Skin epidermis (tissue), 12 donors: ENCODE data around the gene CPPED1.

Experiments used
- H3K27ac ChIP-seq, 21 experiments: fragments of 200-600 bp; sonication (generic) in 11 of 21; one replicate each; pipeline ENCODE4 v1.5.0; 2020; ENCODE audit warnings: mild to moderate bottlenecking in 3 of 21, inconsistent platforms in 2 of 21, moderate library complexity in 2 of 21
- H3K4me3 ChIP-seq, 7 experiments: fragments of 200-600 bp; sonication (generic) in 2 of 7; one replicate each; pipeline ENCODE4 v1.5.0; 2020; ENCODE audit warnings: inconsistent platforms in 2 of 7, mild to moderate bottlenecking in 2 of 7, moderate library complexity in 1 of 7

Gene CPPED1

DNA sequence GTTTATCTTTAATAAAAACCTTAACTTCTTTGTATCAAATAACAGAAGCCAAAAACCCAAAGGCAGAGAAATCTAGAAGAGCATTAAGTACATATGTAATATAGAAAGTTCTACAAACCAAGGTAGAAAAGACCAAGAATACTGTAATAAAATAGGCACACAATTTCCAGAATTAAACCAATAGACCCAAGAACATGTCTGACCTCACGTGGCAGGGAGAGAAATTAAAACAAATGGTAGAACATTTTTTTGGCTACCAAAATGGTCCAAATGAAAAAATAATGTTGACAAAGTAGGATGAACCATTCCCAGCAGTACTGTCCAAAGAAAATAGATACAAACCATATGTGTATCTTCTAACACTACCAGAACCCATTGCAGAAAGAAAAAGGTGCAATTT lies 183.5 kb downstream of the CPPED1 start:
- Histone ChIP-seq H3K4me3 (no peak overlapping the region), H3K27ac (no peak overlapping the region)

DNA sequence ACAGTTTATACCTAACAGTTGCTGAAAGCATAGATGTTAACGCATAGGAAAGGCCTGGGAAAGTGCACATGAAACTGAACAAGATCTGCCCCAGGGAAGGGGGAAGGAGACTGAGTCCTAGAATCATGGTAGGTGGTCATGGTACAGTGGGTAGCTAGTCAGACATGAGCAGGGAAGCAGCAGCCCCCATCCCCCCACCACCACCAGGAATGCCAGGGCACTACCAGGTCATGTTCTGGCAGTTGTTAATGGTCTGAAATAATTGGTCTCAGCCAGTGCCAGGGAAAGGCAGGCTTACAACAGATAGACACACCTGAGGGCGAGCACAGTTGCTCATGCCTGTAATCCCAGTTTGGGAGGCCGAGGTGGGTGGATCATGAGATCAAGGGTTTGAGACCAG lies 185.2 kb downstream of the CPPED1 start:
- H3K4me3 ChIP-seq: no peak overlapping the region
- no peak overlapping the region for H3K27ac ChIP-seq

DNA sequence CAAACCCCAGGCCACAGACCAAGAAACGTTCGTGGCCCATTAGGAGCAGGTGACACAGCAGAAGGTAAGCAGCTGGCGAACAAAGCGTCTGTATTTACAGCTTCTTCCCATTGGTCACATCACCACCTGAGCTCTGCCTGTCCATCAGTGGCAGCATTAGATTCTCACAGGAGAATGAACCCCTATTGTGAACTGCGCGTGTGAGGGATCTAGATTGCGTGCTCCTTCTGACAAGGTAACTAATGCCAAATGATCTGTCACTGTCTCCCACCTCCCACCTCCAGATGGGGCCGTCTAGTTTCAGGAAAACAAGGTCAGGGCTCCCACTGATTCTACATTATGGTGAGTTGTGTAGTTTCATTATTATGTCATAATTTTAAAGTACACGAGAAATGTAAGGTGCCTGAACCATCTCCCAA lies 186.3 kb downstream of the CPPED1 start:
- no peak overlapping the region for H3K27ac ChIP-seq
- no peak overlapping the region for H3K4me3 ChIP-seq

DNA sequence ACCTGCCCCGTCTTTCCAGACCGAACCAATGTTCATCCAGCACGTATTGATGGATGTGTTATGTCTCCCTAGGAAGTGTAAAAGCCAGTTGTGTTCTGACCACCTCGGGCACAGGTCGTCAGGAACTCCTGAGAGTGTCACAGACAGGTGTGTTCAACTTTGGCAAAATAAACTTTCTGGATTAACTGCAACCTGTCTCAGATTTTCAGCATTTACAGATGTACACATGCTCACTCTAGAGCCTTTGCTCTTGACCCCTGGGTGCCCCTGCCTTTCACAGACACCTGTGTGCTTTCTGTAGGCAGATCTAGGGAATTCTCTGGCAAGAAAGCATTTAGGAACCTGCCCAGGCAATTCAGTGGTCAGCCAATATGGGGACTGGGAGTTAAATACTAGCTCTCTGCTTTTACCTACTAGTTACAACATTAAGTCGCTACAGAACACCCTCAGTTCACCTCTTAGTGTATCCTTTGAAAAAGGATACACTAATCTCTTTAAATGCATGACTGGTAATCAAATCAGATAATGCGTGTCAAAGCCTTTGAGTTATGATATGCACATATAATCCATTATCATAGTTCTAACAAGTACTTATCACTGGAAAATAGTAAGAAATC lies 188.9 kb downstream of the CPPED1 start:
- Histone ChIP-seq H3K27ac (no peak overlapping the region), H3K4me3 (no peak overlapping the region)

DNA sequence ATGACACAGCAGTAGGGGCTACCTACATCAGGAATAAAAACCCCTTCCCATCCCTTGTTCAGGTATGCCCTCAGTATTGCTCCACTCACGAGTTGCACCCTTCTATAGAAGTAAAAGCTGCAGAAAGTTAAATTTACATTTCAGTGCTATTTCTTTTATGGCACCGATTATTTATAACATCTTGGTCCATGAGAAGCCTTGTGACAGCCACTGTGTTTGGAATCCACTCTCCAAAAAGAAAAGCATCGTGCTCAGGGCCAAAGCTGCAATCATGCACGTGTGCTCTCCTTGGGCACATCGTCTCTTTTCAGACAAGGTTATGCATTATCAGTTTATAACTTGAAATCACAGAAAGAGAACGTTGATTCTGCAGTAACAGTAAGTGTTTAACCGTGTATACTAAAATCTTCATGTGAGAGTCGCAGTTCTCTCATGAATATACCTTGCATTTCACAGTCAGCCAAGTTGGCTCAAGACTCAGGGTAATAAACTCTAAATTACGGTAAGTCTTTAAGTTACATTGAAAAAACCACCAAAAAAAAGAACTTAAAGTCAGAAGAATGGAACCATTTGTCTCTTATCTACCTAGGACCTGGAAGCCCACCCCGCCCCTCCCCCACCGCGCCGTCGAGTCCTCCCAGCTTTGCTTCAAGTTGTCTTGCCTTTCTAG lies 189.6 kb downstream of the CPPED1 start:
- H3K4me3 ChIP-seq: no peak overlapping the region
- H3K27ac ChIP-seq: no peak overlapping the region

DNA sequence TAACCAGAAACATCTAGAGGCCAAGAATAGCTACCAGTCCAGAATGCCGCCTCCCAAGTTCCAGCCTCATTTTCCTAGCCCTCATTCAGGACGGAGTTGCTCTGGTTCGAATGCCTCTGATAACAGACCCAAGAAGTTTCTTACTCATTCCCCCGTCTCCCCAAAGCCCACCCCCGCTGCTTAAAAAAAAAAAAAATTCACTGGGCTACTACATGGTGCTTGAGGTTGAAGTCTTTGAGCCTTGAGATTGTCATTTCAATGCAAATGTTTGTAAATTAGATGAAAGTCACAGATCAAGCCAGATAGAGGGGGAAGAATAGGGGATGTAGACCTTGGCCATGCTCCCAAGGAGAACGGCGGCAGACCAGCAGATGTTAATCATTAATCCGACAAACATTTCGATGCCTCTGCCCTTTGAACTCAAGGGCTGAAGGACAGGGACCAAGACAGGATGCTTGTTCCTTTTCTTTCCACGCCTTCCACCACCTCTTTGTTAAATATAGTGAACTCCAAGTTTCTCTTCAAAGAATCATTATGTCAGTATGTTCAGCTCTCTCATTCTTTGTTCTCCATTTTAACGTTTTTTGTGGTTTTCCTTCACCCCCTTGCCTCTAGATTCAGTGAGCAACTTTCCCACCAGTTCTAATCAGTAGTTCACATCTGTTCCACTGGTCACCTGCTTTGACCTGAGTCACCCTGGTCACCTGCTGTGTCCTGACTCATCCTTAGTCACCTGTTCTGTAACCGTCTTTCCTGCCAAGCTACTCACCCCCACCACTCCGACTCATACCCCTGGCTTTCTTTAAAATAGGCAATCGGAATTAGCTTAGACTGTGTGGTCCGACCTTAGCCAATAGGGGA lies 190.3 kb downstream of the CPPED1 start:
- no peak overlapping the region for H3K4me3 ChIP-seq
- no peak overlapping the region for H3K27ac ChIP-seq

DNA sequence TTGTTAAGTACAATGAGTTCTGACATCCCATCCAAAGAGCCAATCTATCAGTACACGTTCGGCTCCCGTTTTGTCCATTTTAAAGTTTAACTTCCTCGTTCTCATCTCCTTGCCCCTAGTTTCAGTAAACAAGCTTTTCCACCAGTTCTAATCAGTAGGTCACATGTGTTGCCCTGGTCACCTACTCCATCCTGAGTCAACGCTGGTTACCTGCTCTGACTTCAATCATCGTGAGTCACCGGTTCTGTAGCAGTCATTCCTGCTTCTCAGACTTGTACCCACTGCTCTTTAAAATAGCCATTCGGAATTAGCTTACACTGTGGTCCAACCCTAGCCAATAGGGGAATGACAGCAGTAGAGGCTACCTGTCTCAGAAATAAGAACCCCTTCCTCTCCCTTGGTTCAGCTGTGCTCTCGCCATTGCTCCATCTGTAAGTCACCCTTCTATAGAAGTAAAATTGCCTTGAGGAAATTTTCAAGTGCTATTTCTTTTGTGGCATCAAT lies 191.0 kb downstream of the CPPED1 start:
- Histone ChIP-seq H3K27ac (no peak overlapping the region), H3K4me3 (no peak overlapping the region)

DNA sequence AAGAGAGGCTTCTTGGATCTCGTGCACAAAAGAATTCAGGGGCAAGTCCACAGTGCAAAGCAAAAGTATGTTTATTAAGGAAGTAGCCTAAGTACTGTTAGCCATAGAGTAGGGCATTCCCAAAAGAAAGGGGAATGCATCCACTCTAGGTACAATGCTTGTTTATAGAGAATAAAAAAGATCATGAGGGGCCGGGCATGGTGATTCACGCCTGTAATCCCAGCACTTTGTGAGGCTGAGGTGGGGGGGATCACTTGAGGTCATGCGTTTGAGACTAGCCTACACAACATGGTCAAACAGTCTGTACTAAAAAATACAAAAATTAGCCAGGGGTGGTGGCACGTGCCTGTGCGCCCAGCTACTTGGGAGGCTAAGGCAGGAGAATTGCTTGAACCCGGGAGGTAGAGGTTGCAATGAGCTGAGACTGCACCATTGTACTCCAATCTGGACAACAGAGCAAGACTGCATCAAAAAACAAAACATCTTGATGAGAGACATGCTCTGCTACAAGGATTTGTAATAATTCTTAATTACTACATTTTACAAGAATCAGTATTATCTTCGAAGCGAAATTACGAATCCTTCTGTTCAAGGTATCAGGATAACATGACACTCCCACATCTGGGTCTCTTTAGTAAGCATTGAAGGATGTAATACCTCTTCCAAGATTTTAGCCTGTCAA lies 191.6 kb downstream of the CPPED1 start:
- Histone ChIP-seq H3K4me3 (no peak overlapping the region), H3K27ac (no peak overlapping the region)

DNA sequence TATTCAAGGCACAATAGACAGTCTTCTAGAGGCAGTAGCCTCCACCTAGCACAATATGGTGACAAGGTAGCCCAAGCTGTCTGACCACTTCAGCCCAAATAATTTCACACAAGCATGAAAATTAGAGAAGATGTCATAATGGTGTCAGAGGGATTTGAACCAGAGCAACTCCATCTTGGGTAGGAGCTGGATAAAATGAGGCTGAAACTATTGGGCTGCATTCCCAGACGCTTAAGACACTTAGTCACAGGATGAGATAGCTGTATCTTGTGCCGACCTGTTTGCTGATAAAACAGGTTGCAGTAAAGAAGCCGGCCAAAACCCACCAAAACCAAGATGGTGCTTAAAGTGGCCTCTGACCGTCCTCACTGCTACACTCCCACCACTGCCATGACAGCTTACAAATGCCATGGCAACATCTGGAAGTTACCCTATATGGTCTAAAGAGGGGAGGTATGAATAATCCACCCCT lies 192.6 kb downstream of the CPPED1 start:
- H3K4me3 ChIP-seq: no peak overlapping the region
- H3K27ac ChIP-seq: no peak overlapping the region

DNA sequence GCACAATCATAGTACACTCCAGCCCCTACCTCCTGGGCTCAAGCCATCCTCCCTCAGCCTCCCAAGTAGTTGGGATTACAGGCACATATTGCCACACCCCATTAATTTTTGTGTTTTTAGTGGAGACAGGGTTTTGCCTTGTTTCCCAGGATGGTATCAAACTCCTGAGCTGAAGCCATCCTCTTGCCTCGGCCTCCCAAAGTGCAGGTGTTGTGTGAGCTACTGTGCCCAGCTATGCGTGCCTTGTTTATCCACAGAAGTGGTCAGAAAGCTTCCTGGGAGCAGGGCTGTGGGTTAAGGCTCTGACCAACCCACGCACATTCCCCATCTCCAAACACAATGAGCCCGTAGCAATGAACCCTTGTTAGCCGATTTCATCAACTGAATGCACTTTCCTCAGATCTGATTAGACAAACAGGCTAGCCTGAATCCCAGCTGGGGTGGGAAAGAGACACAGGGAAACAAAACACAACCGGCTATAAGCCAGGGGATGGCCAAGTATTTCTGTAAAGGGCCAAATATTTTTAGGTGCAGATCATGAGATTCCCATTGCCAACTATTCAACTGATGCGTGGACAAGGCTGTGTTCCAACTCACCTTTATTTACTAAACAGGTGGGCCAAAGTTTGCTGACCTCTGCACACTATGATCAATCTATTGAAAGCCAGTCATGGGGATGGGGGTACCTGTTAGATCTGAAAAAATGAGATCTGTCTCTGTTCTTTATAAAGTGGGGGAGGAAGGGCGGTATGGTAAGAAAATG lies 193.6 kb downstream of the CPPED1 start:
- Histone ChIP-seq H3K4me3 (no peak overlapping the region), H3K27ac (no peak overlapping the region)
